ENCODE results near the gene MACROD1.
"Not testable (repeated sequence)": the region's sequence is repeated elsewhere in the genome, so short reads cannot be mapped to it uniquely, and the experiment has no call there.

Gene MACROD1

DNA sequence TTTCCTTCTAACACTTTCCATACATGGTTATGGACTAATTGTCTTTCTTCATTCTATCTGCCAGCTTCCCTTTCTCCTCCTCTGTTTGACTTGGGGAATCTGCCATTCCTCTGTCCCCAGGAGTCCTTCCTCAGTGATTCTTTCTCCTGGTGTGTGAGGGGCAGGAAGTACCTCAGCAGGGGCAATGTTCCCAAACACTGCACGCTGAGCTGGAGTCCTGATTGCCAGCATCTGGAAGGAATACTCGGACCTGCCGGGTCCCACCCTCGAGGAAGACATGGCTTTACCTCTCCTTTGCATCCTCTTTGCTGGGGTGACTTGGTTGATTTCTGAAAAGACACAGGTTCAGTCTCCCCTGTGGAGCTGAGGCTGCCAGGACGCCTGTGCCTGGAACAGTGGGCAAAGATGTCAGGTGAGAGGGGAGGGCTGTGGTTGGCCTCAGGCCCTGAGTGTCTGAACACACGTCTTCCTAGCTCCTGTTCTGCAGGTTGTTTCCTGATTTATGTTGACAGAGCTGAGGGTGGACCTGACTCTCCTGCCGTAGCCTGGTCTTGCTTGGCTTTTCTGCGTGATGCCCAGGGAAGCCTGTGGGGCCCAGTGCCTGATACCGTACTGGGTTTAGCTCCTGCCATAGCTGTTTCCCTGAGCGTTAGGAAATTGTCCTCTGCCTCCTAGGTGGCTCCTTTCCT is 187.2 kb downstream of the MACROD1 start:
- peaks cover 6% of the 10 kb centered on the region for H3K36me3 ChIP-seq (ENCODE audit: control insufficient read depth, insufficient read depth, low read length, severe bottlenecking)
- DNase-seq (ENCODE audit: low read depth), result no peak
- no peaks in the 10 kb centered on the region for H3K27me3 ChIP-seq (replicated peaks; ENCODE audit: control insufficient read depth, insufficient read depth, low read length)
- no peak overlapping the region for H3K4me3 ChIP-seq (ENCODE audit: low read length)
- peaks cover 17% of the 10 kb centered on the region for H3K4me1 ChIP-seq (ENCODE audit: control insufficient read depth, insufficient read depth, low read length)
- H3K9me3 ChIP-seq (ENCODE audit: control insufficient read depth, low read length), result no peaks in the 10 kb centered on the region
- H3K9ac ChIP-seq (ENCODE audit: low read length), result no peak overlapping the region

- H3K27me3 ChIP-seq (replicated peaks; ENCODE audit: control insufficient read depth, insufficient read depth, low read length), result no peaks in the 10 kb centered on the region
- H3K9ac ChIP-seq (ENCODE audit: low read length), result peak within 1 kb of the TSS; percentile 98
- H3K4me3 ChIP-seq (ENCODE audit: low read length), result peak within 1 kb of the TSS; percentile 97
- H3K36me3 ChIP-seq (ENCODE audit: control insufficient read depth, insufficient read depth, low read length, severe bottlenecking), result peaks cover 6% of the 10 kb centered on the region
- peaks cover 17% of the 10 kb centered on the region for H3K4me1 ChIP-seq (ENCODE audit: control insufficient read depth, insufficient read depth, low read length)
- DNase-seq (ENCODE audit: low read depth), result peak; percentile 100
- no peaks in the 10 kb centered on the region for H3K9me3 ChIP-seq (ENCODE audit: control insufficient read depth, low read length)
Measured at GRCh38 chr11:63974259-63975143, 191.4 kb downstream of the MACROD1 start, which contains the start of gene COX8A. Gene COX8A, plus strand, starts transcription at chr11:63974620. Its CDS starts 61 bp downstream, at chr11:63974681.

- H3K27me3 ChIP-seq (replicated peaks; ENCODE audit: control insufficient read depth, insufficient read depth, low read length); H3K9me3 ChIP-seq (ENCODE audit: control insufficient read depth, low read length); H3K9ac ChIP-seq (ENCODE audit: low read length); DNase-seq (ENCODE audit: low read depth); H3K36me3 ChIP-seq (ENCODE audit: control insufficient read depth, insufficient read depth, low read length, severe bottlenecking): not testable (repeated sequence)
- Histone ChIP-seq H3K4me3 (ENCODE audit: low read length) (peak overlapping the region; percentile 54), H3K4me1 (ENCODE audit: control insufficient read depth, insufficient read depth, low read length) (peaks cover 17% of the 10 kb centered on the region)
Measured at GRCh38 chr11:63973912-63974258, 192.0 kb downstream of the MACROD1 start.

DNA sequence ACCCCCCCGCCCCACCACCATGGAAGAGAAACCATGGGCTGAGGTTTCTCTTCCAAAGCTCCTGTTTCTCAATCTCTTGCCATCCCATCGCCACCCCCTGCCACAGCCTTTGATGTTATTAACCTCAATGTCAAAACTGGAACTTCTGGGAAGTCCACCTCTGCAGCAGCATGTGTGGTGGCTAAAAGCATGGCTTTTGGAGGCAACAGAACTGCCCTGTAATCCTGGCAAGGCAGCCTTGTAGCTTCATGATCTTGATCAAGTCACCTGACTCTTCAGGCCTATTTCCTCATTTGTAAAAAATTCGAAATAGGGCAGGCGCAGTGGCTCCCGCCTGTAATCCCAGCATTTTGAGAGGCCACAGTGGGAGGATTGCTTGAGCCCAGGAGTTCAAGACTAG is 195.0 kb downstream of the MACROD1 start:
- H3K9me3 ChIP-seq (ENCODE audit: control insufficient read depth, low read length), result no peaks in the 10 kb centered on the region
- peaks cover 3% of the 10 kb centered on the region for H3K4me1 ChIP-seq (ENCODE audit: control insufficient read depth, insufficient read depth, low read length)
- no peaks in the 10 kb centered on the region for H3K27me3 ChIP-seq (replicated peaks; ENCODE audit: control insufficient read depth, insufficient read depth, low read length)
- no peak overlapping the region for H3K4me3 ChIP-seq (ENCODE audit: low read length)
- no peak overlapping the region for H3K9ac ChIP-seq (ENCODE audit: low read length)
- DNase-seq (ENCODE audit: low read depth), result no peak
- no peaks in the 10 kb centered on the region for H3K36me3 ChIP-seq (ENCODE audit: control insufficient read depth, insufficient read depth, low read length, severe bottlenecking)

GRCh38 chr11:63969461-63969860 is 196.5 kb downstream of the MACROD1 start:
- DNase-seq (ENCODE audit: low read depth), result no peak
- Histone ChIP-seq H3K4me3 (ENCODE audit: low read length) (no peak overlapping the region), H3K9me3 (ENCODE audit: control insufficient read depth, low read length) (no peaks in the 10 kb centered on the region), H3K4me1 (ENCODE audit: control insufficient read depth, insufficient read depth, low read length) (no peaks in the 10 kb centered on the region), H3K9ac (ENCODE audit: low read length) (no peak overlapping the region), H3K27me3 (replicated peaks; ENCODE audit: control insufficient read depth, insufficient read depth, low read length) (no peaks in the 10 kb centered on the region), H3K36me3 (ENCODE audit: control insufficient read depth, insufficient read depth, low read length, severe bottlenecking) (no peaks in the 10 kb centered on the region)

GRCh38 chr11:63966444-63966843 is 199.5 kb downstream of the MACROD1 start:
- Histone ChIP-seq H3K4me1 (ENCODE audit: control insufficient read depth, insufficient read depth, low read length) (no peaks in the 10 kb centered on the region), H3K36me3 (ENCODE audit: control insufficient read depth, insufficient read depth, low read length, severe bottlenecking) (no peaks in the 10 kb centered on the region), H3K4me3 (ENCODE audit: low read length) (no peak overlapping the region), H3K27me3 (replicated peaks; ENCODE audit: control insufficient read depth, insufficient read depth, low read length) (no peaks in the 10 kb centered on the region), H3K9me3 (ENCODE audit: control insufficient read depth, low read length) (no peaks in the 10 kb centered on the region), H3K9ac (ENCODE audit: low read length) (no peak overlapping the region)
- DNase-seq (ENCODE audit: low read depth), result no peak

DNA sequence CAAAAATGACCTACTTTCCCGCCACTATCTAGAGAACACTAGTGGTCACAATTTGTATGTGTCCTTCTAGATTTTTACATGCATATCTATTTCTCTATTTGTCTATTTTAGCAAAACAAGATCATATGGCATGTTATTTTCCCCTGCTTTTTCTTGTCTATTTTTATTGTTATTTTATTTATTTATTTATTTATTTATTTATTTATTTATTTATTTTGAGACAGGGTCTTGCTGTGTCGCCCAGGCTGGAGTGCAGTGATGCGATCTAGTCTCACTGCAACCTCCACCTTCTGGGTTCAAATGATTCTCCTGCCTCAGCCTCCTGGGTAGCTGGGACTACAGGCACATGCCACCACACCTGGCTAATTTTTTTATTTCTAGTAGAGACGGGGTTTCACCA is 202.0 kb downstream of the MACROD1 start:
- H3K9ac ChIP-seq (ENCODE audit: low read length); H3K4me1 ChIP-seq (ENCODE audit: control insufficient read depth, insufficient read depth, low read length); DNase-seq (ENCODE audit: low read depth); H3K36me3 ChIP-seq (ENCODE audit: control insufficient read depth, insufficient read depth, low read length, severe bottlenecking); H3K9me3 ChIP-seq (ENCODE audit: control insufficient read depth, low read length); H3K27me3 ChIP-seq (replicated peaks; ENCODE audit: control insufficient read depth, insufficient read depth, low read length); H3K4me3 ChIP-seq (ENCODE audit: low read length): not testable (repeated sequence)

GRCh38 chr11:63961608-63962412 is 204.1 kb downstream of the MACROD1 start:
- no peaks in the 10 kb centered on the region for H3K27me3 ChIP-seq (replicated peaks; ENCODE audit: control insufficient read depth, insufficient read depth, low read length)
- H3K36me3 ChIP-seq (ENCODE audit: control insufficient read depth, insufficient read depth, low read length, severe bottlenecking), result peaks cover 3% of the 10 kb centered on the region
- peak; percentile 19 for DNase-seq (ENCODE audit: low read depth)
- no peaks in the 10 kb centered on the region for H3K9me3 ChIP-seq (ENCODE audit: control insufficient read depth, low read length)
- no peak overlapping the region for H3K4me3 ChIP-seq (ENCODE audit: low read length)
- no peaks in the 10 kb centered on the region for H3K4me1 ChIP-seq (ENCODE audit: control insufficient read depth, insufficient read depth, low read length)
- no peak overlapping the region for H3K9ac ChIP-seq (ENCODE audit: low read length)

GRCh38 chr11:63958008-63958407 is 207.9 kb downstream of the MACROD1 start:
- Histone ChIP-seq H3K4me3 (ENCODE audit: low read length) (no peak overlapping the region), H3K9me3 (ENCODE audit: control insufficient read depth, low read length) (no peaks in the 10 kb centered on the region), H3K36me3 (ENCODE audit: control insufficient read depth, insufficient read depth, low read length, severe bottlenecking) (peaks cover 36% of the 10 kb centered on the region), H3K27me3 (replicated peaks; ENCODE audit: control insufficient read depth, insufficient read depth, low read length) (no peaks in the 10 kb centered on the region), H3K4me1 (ENCODE audit: control insufficient read depth, insufficient read depth, low read length) (no peaks in the 10 kb centered on the region), H3K9ac (ENCODE audit: low read length) (no peak overlapping the region)
- no peak for DNase-seq (ENCODE audit: low read depth)

DNA sequence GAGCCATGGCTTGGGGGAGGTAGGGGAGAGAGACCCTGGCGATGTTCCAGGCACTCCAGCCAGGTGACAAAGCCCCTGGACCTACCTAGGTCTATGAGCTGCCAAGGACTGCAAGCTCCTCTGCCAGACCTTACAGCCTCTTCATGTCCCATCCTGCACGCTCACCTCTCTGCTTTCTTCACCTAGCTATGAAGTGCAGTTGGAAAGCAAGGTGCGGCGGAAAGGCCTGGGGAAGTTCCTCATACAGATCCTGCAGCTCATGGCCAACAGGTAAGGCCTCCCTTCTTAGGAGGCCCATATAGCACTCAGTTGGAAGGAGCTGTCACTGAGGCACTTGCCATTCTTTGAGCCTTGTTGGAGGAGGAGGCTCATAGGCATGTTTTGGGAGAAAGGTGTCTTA is 213.3 kb downstream of the MACROD1 start:
- Histone ChIP-seq H3K36me3 (ENCODE audit: control insufficient read depth, insufficient read depth, low read length, severe bottlenecking) (peaks cover 45% of the 10 kb centered on the region), H3K4me1 (ENCODE audit: control insufficient read depth, insufficient read depth, low read length) (peaks cover 5% of the 10 kb centered on the region), H3K27me3 (replicated peaks; ENCODE audit: control insufficient read depth, insufficient read depth, low read length) (no peaks in the 10 kb centered on the region), H3K4me3 (ENCODE audit: low read length) (no peak overlapping the region), H3K9me3 (ENCODE audit: control insufficient read depth, low read length) (no peaks in the 10 kb centered on the region), H3K9ac (ENCODE audit: low read length) (no peak overlapping the region)
- DNase-seq (ENCODE audit: low read depth), result no peak

Measured in adipocyte (in vitro differentiated cells).